ENCODE data around the gene DAB2IP.

Gene DAB2IP

GRCh38 chr9:121633736-121634135, 17.7 kb upstream of the DAB2IP start:
- Histone ChIP-seq H3K9me3 (ENCODE audit: low read length) (no peaks in the 10 kb centered on the region), H3K4me3 (ENCODE audit: low read length) (no peak overlapping the region), H3K4me1 (ENCODE audit: insufficient read depth, low read length) (peaks cover 33% of the 10 kb centered on the region), H3K27me3 (ENCODE audit: insufficient read depth, low read length) (no peaks in the 10 kb centered on the region), H3K36me3 (ENCODE audit: insufficient read depth, low read length) (no peaks in the 10 kb centered on the region), H2AFZ (ENCODE audit: low read depth, low read length) (no peak overlapping the region)

GRCh38 chr9:121634329-121635261, 16.8 kb upstream of the DAB2IP start:
- Histone ChIP-seq H3K27me3 (ENCODE audit: insufficient read depth, low read length) (no peaks in the 10 kb centered on the region), H3K36me3 (ENCODE audit: insufficient read depth, low read length) (no peaks in the 10 kb centered on the region), H2AFZ (ENCODE audit: low read depth, low read length) (no peak overlapping the region), H3K4me1 (ENCODE audit: insufficient read depth, low read length) (peaks cover 33% of the 10 kb centered on the region), H3K9me3 (ENCODE audit: low read length) (peaks cover 3% of the 10 kb centered on the region), H3K4me3 (ENCODE audit: low read length) (no peak overlapping the region)

GRCh38 chr9:121635300-121635876, 16.0 kb upstream of the DAB2IP start:
- Histone ChIP-seq H3K4me3 (ENCODE audit: low read length) (no peak overlapping the region), H2AFZ (ENCODE audit: low read depth, low read length) (no peak overlapping the region), H3K4me1 (ENCODE audit: insufficient read depth, low read length) (peaks cover 33% of the 10 kb centered on the region), H3K36me3 (ENCODE audit: insufficient read depth, low read length) (no peaks in the 10 kb centered on the region), H3K27me3 (ENCODE audit: insufficient read depth, low read length) (no peaks in the 10 kb centered on the region), H3K9me3 (ENCODE audit: low read length) (peaks cover 3% of the 10 kb centered on the region)

- Histone ChIP-seq H3K4me1 (ENCODE audit: insufficient read depth, low read length) (peaks cover 33% of the 10 kb centered on the region), H3K36me3 (ENCODE audit: insufficient read depth, low read length) (no peaks in the 10 kb centered on the region), H3K27me3 (ENCODE audit: insufficient read depth, low read length) (no peaks in the 10 kb centered on the region), H3K4me3 (ENCODE audit: low read length) (no peak overlapping the region), H3K9me3 (ENCODE audit: low read length) (peaks cover 3% of the 10 kb centered on the region), H2AFZ (ENCODE audit: low read depth, low read length) (no peak overlapping the region)
Observed at GRCh38 chr9:121636341-121636865, 15.0 kb upstream of the DAB2IP start.

GRCh38 chr9:121636978-121637712, 14.3 kb upstream of the DAB2IP start:
- Histone ChIP-seq H3K27me3 (ENCODE audit: insufficient read depth, low read length) (no peaks in the 10 kb centered on the region), H3K4me3 (ENCODE audit: low read length) (no peak overlapping the region), H3K36me3 (ENCODE audit: insufficient read depth, low read length) (no peaks in the 10 kb centered on the region), H2AFZ (ENCODE audit: low read depth, low read length) (no peak overlapping the region), H3K4me1 (ENCODE audit: insufficient read depth, low read length) (peaks cover 33% of the 10 kb centered on the region), H3K9me3 (ENCODE audit: low read length) (peaks cover 3% of the 10 kb centered on the region)

GRCh38 chr9:121637713-121638220, 13.7 kb upstream of the DAB2IP start:
- Histone ChIP-seq H2AFZ (ENCODE audit: low read depth, low read length) (no peak overlapping the region), H3K36me3 (ENCODE audit: insufficient read depth, low read length) (no peaks in the 10 kb centered on the region), H3K4me3 (ENCODE audit: low read length) (no peak overlapping the region), H3K4me1 (ENCODE audit: insufficient read depth, low read length) (peaks cover 33% of the 10 kb centered on the region), H3K9me3 (ENCODE audit: low read length) (peaks cover 3% of the 10 kb centered on the region), H3K27me3 (ENCODE audit: insufficient read depth, low read length) (no peaks in the 10 kb centered on the region)

GRCh38 chr9:121638399-121638798, 13.0 kb upstream of the DAB2IP start:
- no peaks in the 10 kb centered on the region for H3K27me3 ChIP-seq (ENCODE audit: insufficient read depth, low read length)
- peaks cover 3% of the 10 kb centered on the region for H3K9me3 ChIP-seq (ENCODE audit: low read length)
- no peak overlapping the region for H2AFZ ChIP-seq (ENCODE audit: low read depth, low read length)
- no peak overlapping the region for H3K4me3 ChIP-seq (ENCODE audit: low read length)
- peaks cover 28% of the 10 kb centered on the region for H3K4me1 ChIP-seq (ENCODE audit: insufficient read depth, low read length)
- no peaks in the 10 kb centered on the region for H3K36me3 ChIP-seq (ENCODE audit: insufficient read depth, low read length)

- no peaks in the 10 kb centered on the region for H3K27me3 ChIP-seq (ENCODE audit: insufficient read depth, low read length)
- peaks cover 25% of the 10 kb centered on the region for H3K4me1 ChIP-seq (ENCODE audit: insufficient read depth, low read length)
- H3K4me3 ChIP-seq (ENCODE audit: low read length), result no peak overlapping the region
- H3K9me3 ChIP-seq (ENCODE audit: low read length), result peaks cover 3% of the 10 kb centered on the region
- no peaks in the 10 kb centered on the region for H3K36me3 ChIP-seq (ENCODE audit: insufficient read depth, low read length)
- no peak overlapping the region for H2AFZ ChIP-seq (ENCODE audit: low read depth, low read length)
Observed at GRCh38 chr9:121638901-121639592, 12.4 kb upstream of the DAB2IP start.

- no peak overlapping the region for H2AFZ ChIP-seq (ENCODE audit: low read depth, low read length)
- peaks cover 24% of the 10 kb centered on the region for H3K4me1 ChIP-seq (ENCODE audit: insufficient read depth, low read length)
- peaks cover 3% of the 10 kb centered on the region for H3K9me3 ChIP-seq (ENCODE audit: low read length)
- no peak overlapping the region for H3K4me3 ChIP-seq (ENCODE audit: low read length)
- H3K36me3 ChIP-seq (ENCODE audit: insufficient read depth, low read length), result no peaks in the 10 kb centered on the region
- H3K27me3 ChIP-seq (ENCODE audit: insufficient read depth, low read length), result no peaks in the 10 kb centered on the region
Observed at GRCh38 chr9:121639619-121640018, 11.8 kb upstream of the DAB2IP start.

GRCh38 chr9:121640076-121640475, 11.4 kb upstream of the DAB2IP start:
- H3K27me3 ChIP-seq (ENCODE audit: insufficient read depth, low read length), result peaks cover 2% of the 10 kb centered on the region
- peaks cover 3% of the 10 kb centered on the region for H3K9me3 ChIP-seq (ENCODE audit: low read length)
- H2AFZ ChIP-seq (ENCODE audit: low read depth, low read length), result no peak overlapping the region
- no peak overlapping the region for H3K4me3 ChIP-seq (ENCODE audit: low read length)
- H3K4me1 ChIP-seq (ENCODE audit: insufficient read depth, low read length), result peaks cover 22% of the 10 kb centered on the region
- no peaks in the 10 kb centered on the region for H3K36me3 ChIP-seq (ENCODE audit: insufficient read depth, low read length)

- Histone ChIP-seq H3K36me3 (ENCODE audit: insufficient read depth, low read length) (no peaks in the 10 kb centered on the region), H2AFZ (ENCODE audit: low read depth, low read length) (no peak overlapping the region), H3K4me3 (ENCODE audit: low read length) (no peak overlapping the region), H3K27me3 (ENCODE audit: insufficient read depth, low read length) (peaks cover 8% of the 10 kb centered on the region), H3K9me3 (ENCODE audit: low read length) (peaks cover 3% of the 10 kb centered on the region), H3K4me1 (ENCODE audit: insufficient read depth, low read length) (peaks cover 17% of the 10 kb centered on the region)
Observed at GRCh38 chr9:121640491-121641223, 10.8 kb upstream of the DAB2IP start.

- Histone ChIP-seq H3K4me3 (ENCODE audit: low read length) (no peak overlapping the region), H2AFZ (ENCODE audit: low read depth, low read length) (no peak overlapping the region), H3K9me3 (ENCODE audit: low read length) (peaks cover 3% of the 10 kb centered on the region), H3K27me3 (ENCODE audit: insufficient read depth, low read length) (peaks cover 9% of the 10 kb centered on the region), H3K36me3 (ENCODE audit: insufficient read depth, low read length) (no peaks in the 10 kb centered on the region), H3K4me1 (ENCODE audit: insufficient read depth, low read length) (peaks cover 11% of the 10 kb centered on the region)
Observed at GRCh38 chr9:121641224-121641611, 10.2 kb upstream of the DAB2IP start.

Data from neuron (in vitro differentiated cells).